GM12878 (cell line): ENCODE data around the gene ZNF775. TPM values are rescaled to one million over a fixed set of nuclear protein-coding genes. Genes with fewer than 3 reads are reported as not detected.

Experiments
- ATAC-seq: fragments of 200-7000 bp; cut with Tn5 transposase; 3 replicates; pipeline ENCODE4 v1.9.1; 2020; ENCODE audit warnings: mild to moderate bottlenecking, moderate library complexity
- BruUV-seq: library from RNA; stranded (reverse); fragments of 400-500 nt; replicated peaks from 2 replicates; lab custom pipeline; 2021; lab: Mats Ljungman, UMichigan
- CTCF ChIA-PET: fragments of 300-600 bp; sonication (Branson Sonifier 250); formaldehyde crosslinking; extraction: SDS; loops from one replicate; lab custom pipeline; 2021; ENCODE audit warnings: inconsistent platforms; lab: Yijun Ruan, JAX
- POLR2A ChIA-PET: fragments of 350-600 bp; formaldehyde crosslinking; extraction: SDS; loops from one replicate; lab custom pipeline; 2021; ENCODE audit warnings: inconsistent platforms; lab: Charles Lee
- RAD21 ChIA-PET: fragments of 300-600 bp; sonication (Branson Sonifier 250); formaldehyde crosslinking; loops from one replicate; lab custom pipeline; 2023; ENCODE audit warnings: antibody characterized with exemption; ENCODE audit not compliant: unreplicated experiment; lab: Charles Lee
- SMC1A ChIA-PET: fragments of 300-600 bp; sonication (Branson Sonifier 250); formaldehyde crosslinking; loops from one replicate; lab custom pipeline; 2023; ENCODE audit not compliant: unreplicated experiment, uncharacterized antibody; lab: Charles Lee
- DNase-seq: peaks from one replicate; pipeline ENCODE4 v3.0.0-alpha.2; 2011; ENCODE audit warnings: low read depth, low spot score
- FAIRE-seq: peaks from 3 replicates; lab custom pipeline; 2011; peaks lifted over from hg19 to GRCh38; lab: Jason Lieb, UNC
- H2AFZ ChIP-seq: 2 replicates; pipeline ENCODE4 v1.6.0; 2011; ENCODE audit warnings: low read depth, low read length, control low read depth; ENCODE audit not compliant: control insufficient read depth
- H3K27ac ChIP-seq: 2 replicates; pipeline ENCODE4 v1.5.1; 2011; ENCODE audit warnings: control low read depth; ENCODE audit not compliant: control insufficient read depth, insufficient read depth
- H3K27me3 ChIP-seq, 2 experiments: replicated peaks in 1 of 2; 2 replicates each; pipeline versions ENCODE4 v1.6.0 to v1.6.1; 2011; ENCODE audit warnings: low read length in 1 of 2; ENCODE audit not compliant: control insufficient read depth in 2 of 2, insufficient read depth in 2 of 2
- H3K36me3 ChIP-seq, 2 experiments: 2 replicates each; pipeline ENCODE4 v1.5.1; 2011; ENCODE audit warnings: low read length in 1 of 2; ENCODE audit not compliant: control insufficient read depth in 2 of 2, insufficient read depth in 2 of 2
- H3K4me1 ChIP-seq: 2 replicates; pipeline ENCODE4 v1.6.1; 2011; ENCODE audit warnings: mild to moderate bottlenecking, low read length, moderate library complexity, mixed read lengths; ENCODE audit not compliant: control insufficient read depth, insufficient read depth
- H3K4me2 ChIP-seq: 2 replicates; pipeline ENCODE4 v1.6.0; 2011; ENCODE audit warnings: control low read depth; ENCODE audit not compliant: control insufficient read depth, insufficient read depth
- H3K4me3 ChIP-seq: fragments of 200-600 bp; sonication (generic); 2 replicates; pipeline ENCODE4 v1.5.1; 2016
- H3K79me2 ChIP-seq: 2 replicates; pipeline ENCODE4 v1.6.0; 2011; ENCODE audit warnings: low read length; ENCODE audit not compliant: control insufficient read depth, insufficient read depth
- H3K9ac ChIP-seq: 2 replicates; pipeline ENCODE4 v1.8.0; 2011; ENCODE audit warnings: low read length, control low read depth, mixed read lengths; ENCODE audit not compliant: control insufficient read depth, insufficient read depth
- H3K9me3 ChIP-seq: replicated peaks from 3 replicates; pipeline ENCODE4 v1.5.1; 2011; ENCODE audit warnings: mild to moderate bottlenecking, low read length; ENCODE audit not compliant: control insufficient read depth, insufficient read depth
- H4K20me1 ChIP-seq: 2 replicates; pipeline ENCODE4 v1.6.0; 2011; ENCODE audit not compliant: control insufficient read depth, insufficient read depth
- ASH2L ChIP-seq: fragments of 300-600, 200-600 bp; sonication (generic); IDR thresholded peaks from 2 replicates; pipeline ENCODE4 v1.6.1; 2017; ENCODE audit warnings: low read depth, mild to moderate bottlenecking, borderline replicate concordance
- BCL3 ChIP-seq: IDR thresholded peaks from 2 replicates; pipeline ENCODE4 v1.6.1; 2011; ENCODE audit warnings: borderline replicate concordance, low read depth, mild to moderate bottlenecking, moderate library complexity, low read length; ENCODE audit not compliant: insufficient read depth, poor library complexity, severe bottlenecking
- FOS ChIP-seq: IDR thresholded peaks from 3 replicates; pipeline ENCODE4 v1.6.1; 2011; ENCODE audit warnings: borderline replicate concordance; ENCODE audit not compliant: insufficient read length; ENCODE audit errors: extremely low read depth
- GATAD2B ChIP-seq: fragments of 450-650 bp; conservative IDR thresholded peaks from 2 replicates; pipeline ENCODE4 v1.6.1; 2017; ENCODE audit warnings: low read depth, mild to moderate bottlenecking, moderate library complexity
- LARP7 ChIP-seq: fragments of 450-650 bp; IDR thresholded peaks from 2 replicates; pipeline ENCODE4 v1.6.1; 2017; ENCODE audit warnings: mild to moderate bottlenecking
- MTA2 ChIP-seq: fragments of 450-650 bp; IDR thresholded peaks from 2 replicates; pipeline ENCODE4 v1.6.1; 2016; ENCODE audit warnings: low read depth, mild to moderate bottlenecking, moderate library complexity
- NRF1 ChIP-seq: conservative IDR thresholded peaks from 2 replicates; pipeline ENCODE4 v1.6.1; 2011; ENCODE audit warnings: mild to moderate bottlenecking, low read depth, low read length, improper control_type of control experiment
- PBX3 ChIP-seq: IDR thresholded peaks from 2 replicates; pipeline ENCODE4 v1.6.1; 2011; ENCODE audit warnings: mild to moderate bottlenecking, low read depth, low read length, moderate library complexity; ENCODE audit not compliant: insufficient replicate concordance
- POLR2A ChIP-seq: IDR thresholded peaks from 2 replicates; pipeline ENCODE4 v1.6.1; 2011; ENCODE audit warnings: low read depth, mild to moderate bottlenecking, low read length
- RB1 ChIP-seq: fragments of 450-650 bp; formaldehyde crosslinking; IDR thresholded peaks from 2 replicates; pipeline ENCODE4 v1.6.1; 2017; ENCODE audit warnings: mild to moderate bottlenecking, borderline replicate concordance
- RFX5 ChIP-seq: IDR thresholded peaks from 2 replicates; pipeline ENCODE4 v1.6.1; 2011; ENCODE audit warnings: low read depth, low read length, improper control_type of control experiment
- RUNX3 ChIP-seq: IDR thresholded peaks from 2 replicates; pipeline ENCODE4 v1.6.1; 2012; ENCODE audit warnings: low read length, inconsistent platforms
- ZBTB33 ChIP-seq: fragments of 450-650 bp; IDR thresholded peaks from 2 replicates; pipeline ENCODE4 v1.6.1; 2017; ENCODE audit warnings: mild to moderate bottlenecking
- ZNF384 ChIP-seq: IDR thresholded peaks from 2 replicates; pipeline ENCODE4 v1.6.1; 2012; ENCODE audit warnings: low read depth, mild to moderate bottlenecking, low read length, improper control_type of control experiment, borderline replicate concordance
- WGBS: methylation state at CpG from one replicate; pipeline ENCODE4 v1.1.6; 2016; ENCODE audit warnings: low lambda C conversion rate; ENCODE audit not compliant: insufficient replicate concordance, insufficient coverage; ENCODE audit errors: missing lambda C conversion rate; 5-methylcytosine and 5-hydroxymethylcytosine counted together
- in situ Hi-C: fragments of 300-500 bp; cut with MboI; formaldehyde crosslinking; loops from 9 replicates; pipeline ENCODE4 v1.14.3; 2018; ENCODE audit warnings: mixed read lengths
- intact Hi-C: fragments of 100-400 bp; cut with micrococcal nuclease; formaldehyde crosslinking; loops from one replicate; pipeline ENCODE4 v1.14.2; 2022; ENCODE audit not compliant: unreplicated experiment
- polyA plus RNA-seq, 11 experiments: library from polyadenylated mRNA; depleted of rRNA in 4 of 11; unstranded in 6 of 11; stranded (reverse) in 5 of 11; fragments of >200 nt; fragmentation: Nextera tagmentation in 4 of 11; fragmentation: Illumina TruSeq in 1 of 11; extraction: Ambion mirVana in 4 of 11; extraction: Trizol in 1 of 11; gene quantifications; 1 replicate in 1 of 11; 2 replicates in 10 of 11; pipeline versions ENCODE4 v1.2.1 to v1.2.3, GENCODE V29; 2011 to 2016; ENCODE audit warnings: inconsistent platforms in 2 of 11, missing spikeins in 2 of 11, low read depth in 1 of 11
- total RNA-seq, 4 experiments: library from RNA; depleted of rRNA in 3 of 4; stranded (reverse); fragments of >200 nt in 3 of 4; fragmentation: Illumina TruSeq in 1 of 4; extraction: Trizol in 1 of 4; gene quantifications; 2 replicates each; pipeline versions ENCODE4 v1.2.1 to v1.2.3, GENCODE V29; 2013 to 2021

ZNF775 gene
- total and polyA plus RNA-seq, 10 of the 15 experiments (the other 5 are each of a cell fraction or from before 2014, with no cell fraction given), result 0.05 to 14.3 (median 2.1) TPM

- TF ChIP-seq ZBTB33, result no peak
- peak; percentile 61; the same call in 1 of the 2 replicates for TF ChIP-seq ZNF384
Measured at GRCh38 chr7:150356265-150356897, 22.7 kb upstream of the ZNF775 start (continued).

GRCh38 chr7:150357270-150357669 is 21.9 kb upstream of the ZNF775 start:
- H4K20me1 ChIP-seq, result no peaks in the 10 kb centered on the region
- FAIRE-seq (peak; percentile 91), DNase-seq (no peak), ATAC-seq (peak; percentile 74)
- no peaks in the 10 kb centered on the region for H3K79me2 ChIP-seq
- no peaks in the 10 kb centered on the region for H3K27me3 ChIP-seq
- H3K4me2 ChIP-seq, result peak overlapping the region; percentile 40
- no peak overlapping the region; the same call in 1 of the 2 replicates for H3K4me3 ChIP-seq
- peak overlapping the region; percentile 91 for H2AFZ ChIP-seq
- intact Hi-C loops (loop anchor here (1.0 to 5.0 kb wide), 2 partner anchors 9 to 35 kb away; partner anchors contain the start of genes ACTR3C and LRRC61), in situ Hi-C loops (no loop called here)
- peaks cover 20% of the 10 kb centered on the region for H3K4me1 ChIP-seq
- CTCF ChIA-PET, result interaction anchor here (0.6 to 4.9 kb wide), 16 partner anchors 8 to 1192 kb away, joined by 3 to 72 read pairs (median 8); a partner anchor contains a TSS
- BruUV-seq, result no TSS peak
- WGBS, result 6% methylated on average over 9 of the region's 9 CpGs
- RAD21 ChIA-PET, result interaction anchor here (0.9 to 4.7 kb wide), 6 partner anchors 9 to 62 kb away, joined by 3 to 26 read pairs (median 12); a partner anchor contains a TSS
- peak overlapping the region; percentile 36; the same call in 1 of the 2 replicates for H3K27ac ChIP-seq
- SMC1A ChIA-PET, result interaction anchor here (0.7 to 6.5 kb wide), 13 partner anchors 9 to 399 kb away, joined by 3 to 48 read pairs (median 8); a partner anchor contains a TSS
- POLR2A ChIA-PET, result interaction anchor here (0.6 to 1.5 kb wide), 5 partner anchors 9 to 49 kb away, joined by 3 to 6 read pairs (median 5); partner anchors contain the start of genes ACTR3C and LRRC61
- H3K9me3 ChIP-seq, result no peaks in the 10 kb centered on the region
- no peak overlapping the region; the same call in 1 of the 2 replicates for H3K9ac ChIP-seq
- H3K36me3 ChIP-seq, result no peaks in the 10 kb centered on the region
- no peak for TF ChIP-seq FOS
- TF ChIP-seq RB1, result no peak
- TF ChIP-seq PBX3, result no peak
- no peak for TF ChIP-seq LARP7
- TF ChIP-seq GATAD2B, result no peak
- TF ChIP-seq RFX5, result no peak
- no peak for TF ChIP-seq NRF1
- TF ChIP-seq MTA2, result 0 out of 2 replicates have a peak, but pooled peaks have one; percentile 12
- peak; percentile 50 for TF ChIP-seq RUNX3
- no peak for TF ChIP-seq ASH2L
- TF ChIP-seq POLR2A, result no peak
- no peak for TF ChIP-seq BCL3
